OCI-LY1 (cell line): ENCODE data around the gene GALNTL6.

Experiments used
- EZH2 ChIP-seq: fragments of 200-600 bp; sonication (generic), shearing (Covaris generic); IDR thresholded peaks from 2 replicates; pipeline ENCODE4 v1.8.0; 2017; ENCODE audit warnings: borderline replicate concordance, mixed run types, mild to moderate bottlenecking, antibody characterized with exemption, low read length, moderate library complexity, mixed read lengths
- TF ChIP-seq, protein P1 (sequence below): fragments of 200-600 bp; sonication (generic), shearing (Covaris generic); IDR thresholded peaks from 2 replicates; pipeline ENCODE4 v1.5.1; 2017; ENCODE audit warnings: mild to moderate bottlenecking, antibody characterized with exemption, low read length, moderate library complexity, mixed read lengths

DNA sequence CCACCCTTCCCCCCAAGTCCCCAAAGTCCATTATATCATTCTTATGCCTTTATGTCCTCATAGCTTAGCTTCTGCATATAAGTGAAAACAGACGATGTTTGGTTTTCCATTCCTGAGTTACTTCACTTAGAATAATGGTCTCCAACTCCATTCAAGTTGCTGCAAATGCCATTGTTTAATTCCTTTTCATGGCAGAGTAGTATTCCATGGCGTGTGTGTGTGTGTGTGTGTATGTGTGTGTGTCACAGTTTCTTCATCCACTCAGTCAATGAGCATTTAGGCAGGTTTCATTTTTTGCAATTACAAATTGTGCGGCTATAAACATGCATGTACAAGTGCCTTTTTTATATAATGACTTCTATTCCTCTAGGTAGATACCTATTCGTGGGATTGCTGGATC lies 1248.0 kb downstream of the GALNTL6 start:
- TF ChIP-seq, protein P1, sequence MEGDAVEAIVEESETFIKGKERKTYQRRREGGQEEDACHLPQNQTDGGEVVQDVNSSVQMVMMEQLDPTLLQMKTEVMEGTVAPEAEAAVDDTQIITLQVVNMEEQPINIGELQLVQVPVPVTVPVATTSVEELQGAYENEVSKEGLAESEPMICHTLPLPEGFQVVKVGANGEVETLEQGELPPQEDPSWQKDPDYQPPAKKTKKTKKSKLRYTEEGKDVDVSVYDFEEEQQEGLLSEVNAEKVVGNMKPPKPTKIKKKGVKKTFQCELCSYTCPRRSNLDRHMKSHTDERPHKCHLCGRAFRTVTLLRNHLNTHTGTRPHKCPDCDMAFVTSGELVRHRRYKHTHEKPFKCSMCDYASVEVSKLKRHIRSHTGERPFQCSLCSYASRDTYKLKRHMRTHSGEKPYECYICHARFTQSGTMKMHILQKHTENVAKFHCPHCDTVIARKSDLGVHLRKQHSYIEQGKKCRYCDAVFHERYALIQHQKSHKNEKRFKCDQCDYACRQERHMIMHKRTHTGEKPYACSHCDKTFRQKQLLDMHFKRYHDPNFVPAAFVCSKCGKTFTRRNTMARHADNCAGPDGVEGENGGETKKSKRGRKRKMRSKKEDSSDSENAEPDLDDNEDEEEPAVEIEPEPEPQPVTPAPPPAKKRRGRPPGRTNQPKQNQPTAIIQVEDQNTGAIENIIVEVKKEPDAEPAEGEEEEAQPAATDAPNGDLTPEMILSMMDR, result no peak
- TF ChIP-seq EZH2, result no peak
